ENCODE results near the gene ERGIC1.

DNA sequence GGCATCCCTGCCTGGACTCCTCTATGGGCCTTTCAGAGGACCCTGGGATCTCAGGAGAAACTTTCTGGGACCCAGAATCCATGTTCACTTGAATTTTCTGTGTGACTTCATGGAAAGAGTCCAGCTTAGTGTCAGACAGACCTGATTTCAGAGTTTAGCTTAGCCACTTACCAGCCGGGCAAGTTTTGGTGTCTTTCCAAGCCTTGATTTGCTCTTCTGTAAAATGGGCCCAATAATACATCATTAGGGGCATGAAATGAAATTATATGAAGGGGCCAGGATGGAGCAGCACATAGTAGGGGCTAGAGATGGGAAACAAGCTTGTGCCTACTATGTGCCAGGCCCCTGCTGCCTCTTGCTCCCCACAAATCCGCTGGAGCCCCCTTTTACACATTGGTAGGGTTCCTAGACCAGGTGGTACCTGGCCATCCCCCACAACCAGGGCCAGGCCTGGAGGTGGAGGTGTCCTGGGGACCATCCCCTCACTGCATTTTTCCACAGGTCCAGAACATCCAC, 92.0 kb downstream of the ERGIC1 start:
- TF ChIP-seq, protein P1, sequence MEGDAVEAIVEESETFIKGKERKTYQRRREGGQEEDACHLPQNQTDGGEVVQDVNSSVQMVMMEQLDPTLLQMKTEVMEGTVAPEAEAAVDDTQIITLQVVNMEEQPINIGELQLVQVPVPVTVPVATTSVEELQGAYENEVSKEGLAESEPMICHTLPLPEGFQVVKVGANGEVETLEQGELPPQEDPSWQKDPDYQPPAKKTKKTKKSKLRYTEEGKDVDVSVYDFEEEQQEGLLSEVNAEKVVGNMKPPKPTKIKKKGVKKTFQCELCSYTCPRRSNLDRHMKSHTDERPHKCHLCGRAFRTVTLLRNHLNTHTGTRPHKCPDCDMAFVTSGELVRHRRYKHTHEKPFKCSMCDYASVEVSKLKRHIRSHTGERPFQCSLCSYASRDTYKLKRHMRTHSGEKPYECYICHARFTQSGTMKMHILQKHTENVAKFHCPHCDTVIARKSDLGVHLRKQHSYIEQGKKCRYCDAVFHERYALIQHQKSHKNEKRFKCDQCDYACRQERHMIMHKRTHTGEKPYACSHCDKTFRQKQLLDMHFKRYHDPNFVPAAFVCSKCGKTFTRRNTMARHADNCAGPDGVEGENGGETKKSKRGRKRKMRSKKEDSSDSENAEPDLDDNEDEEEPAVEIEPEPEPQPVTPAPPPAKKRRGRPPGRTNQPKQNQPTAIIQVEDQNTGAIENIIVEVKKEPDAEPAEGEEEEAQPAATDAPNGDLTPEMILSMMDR (IDR thresholded peaks at IDR 0.05) = no peak
- TF ChIP-seq POLR2A (IDR thresholded peaks at IDR 0.05) = no peak

Measured in body of pancreas (tissue), 4 donors.